ENCODE data around the gene TAX1BP1. TPM values are rescaled to one million over a fixed set of nuclear protein-coding genes. Genes with fewer than 3 reads are reported as not detected.

TAX1BP1 gene
- total RNA-seq, 6 donors from 2014 or later: 66.8 to 175 (median 100) TPM

GRCh38 chr7:27723085-27723484 is 16.9 kb upstream of the TAX1BP1 start:
- no peak for DNase-seq
- no peaks in the 10 kb centered on the region for H3K27me3 ChIP-seq
- WGBS, 2 donors: 70 to 73% methylated on average over 1 of the region's 1 CpG
- ATAC-seq (ENCODE audit: low FRiP score in 2 of 2): peak in 1 of 2 donors; percentile 44
- H3K4me1 ChIP-seq: no peaks in the 10 kb centered on the region
- no peak overlapping the region for H3K4me3 ChIP-seq
- no peaks in the 10 kb centered on the region for H3K9me3 ChIP-seq
- TF ChIP-seq CTCF (IDR thresholded peaks at IDR 0.05) (no peak), EP300 (IDR thresholded peaks at IDR 0.05) (no peak), POLR2A (IDR thresholded peaks at IDR 0.05) (no peak), POLR2AphosphoS5 (IDR thresholded peaks at IDR 0.05) (no peak)
- no peak overlapping the region for H3K27ac ChIP-seq
- H3K36me3 ChIP-seq: no peaks in the 10 kb centered on the region

GRCh38 chr7:27727058-27727457 is 12.9 kb upstream of the TAX1BP1 start:
- 83 to 88% methylated on average over 6 of the region's 6 CpGs for WGBS, 2 donors
- TF ChIP-seq CTCF (IDR thresholded peaks at IDR 0.05) (no peak), POLR2AphosphoS5 (IDR thresholded peaks at IDR 0.05) (no peak)
- ATAC-seq (ENCODE audit: low FRiP score in 2 of 2): no peak
- Histone ChIP-seq H3K27me3 (no peaks in the 10 kb centered on the region), H3K9me3 (no peaks in the 10 kb centered on the region), H3K4me1 (no peaks in the 10 kb centered on the region), H3K36me3 (no peaks in the 10 kb centered on the region), H3K4me3 (no peak overlapping the region), H3K27ac (no peak overlapping the region)
- DNase-seq: no peak

- WGBS, 2 donors: 54 to 66% methylated on average over 6 of the region's 6 CpGs
- Histone ChIP-seq H3K4me3 (no peak overlapping the region), H3K4me1 (peaks cover 0 to 9% (median 4%) of the 10 kb centered on the region in 4 donors), H3K27me3 (no peaks in the 10 kb centered on the region), H3K9me3 (no peaks in the 10 kb centered on the region), H3K27ac (no peak overlapping the region), H3K36me3 (no peaks in the 10 kb centered on the region)
- DNase-seq: peak in 1 of 2 donors; percentile 36
- TF ChIP-seq POLR2AphosphoS5 (IDR thresholded peaks at IDR 0.05) (no peak), EP300 (IDR thresholded peaks at IDR 0.05) (peak in 1 of 4 donors; percentile 4), CTCF (IDR thresholded peaks at IDR 0.05) (no peak)
- ATAC-seq (ENCODE audit: low FRiP score in 2 of 2): no peak
Measured at GRCh38 chr7:27730112-27730511, 9.8 kb upstream of the TAX1BP1 start.

- TF ChIP-seq POLR2A (IDR thresholded peaks at IDR 0.05) (no peak), EP300 (IDR thresholded peaks at IDR 0.05) (no peak), POLR2AphosphoS5 (IDR thresholded peaks at IDR 0.05) (no peak), CTCF (IDR thresholded peaks at IDR 0.05) (no peak)
- 76 to 80% methylated on average over 2 of the region's 2 CpGs for WGBS, 2 donors
- ATAC-seq (ENCODE audit: low FRiP score in 2 of 2) (no peak), DNase-seq (no peak)
- H3K27ac ChIP-seq: peak overlapping the region in 2 of 4 donors; percentile 62 to 72
- H3K36me3 ChIP-seq: no peaks in the 10 kb centered on the region
- no peak overlapping the region for H3K4me3 ChIP-seq
- no peaks in the 10 kb centered on the region for H3K27me3 ChIP-seq
- no peaks in the 10 kb centered on the region for H3K9me3 ChIP-seq
- peaks cover 13 to 28% (median 15%) of the 10 kb centered on the region in 4 donors for H3K4me1 ChIP-seq
Measured at GRCh38 chr7:27734583-27734982, 5.4 kb upstream of the TAX1BP1 start.

DNA sequence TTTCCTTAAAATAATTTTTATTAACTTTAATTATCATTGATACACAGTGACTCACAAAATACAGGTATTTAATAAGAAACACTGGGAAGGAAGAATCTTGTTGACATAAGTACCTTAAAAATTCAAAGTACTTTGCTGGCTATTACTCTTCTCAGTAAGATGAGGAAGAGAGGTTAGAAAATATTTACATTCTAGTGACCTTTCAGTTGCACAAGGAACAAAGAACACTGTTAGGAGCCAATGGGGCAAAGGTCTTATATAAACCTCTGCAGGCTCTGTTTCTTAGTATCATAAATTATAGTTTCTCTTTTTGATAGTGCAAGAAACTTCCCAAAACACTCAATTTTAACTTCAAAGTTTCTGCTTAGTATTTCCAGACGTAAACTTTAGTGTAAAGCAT is 4.8 kb upstream of the TAX1BP1 start:
- TF ChIP-seq CTCF (IDR thresholded peaks at IDR 0.05) (no peak), EP300 (IDR thresholded peaks at IDR 0.05) (no peak), POLR2AphosphoS5 (IDR thresholded peaks at IDR 0.05) (no peak), POLR2A (IDR thresholded peaks at IDR 0.05) (no peak)
- ATAC-seq (ENCODE audit: low FRiP score in 2 of 2): no peak

More for the DNA sequence above, 4.8 kb upstream of the TAX1BP1 start:
- H3K9me3 ChIP-seq: no peaks in the 10 kb centered on the region
- no peak overlapping the region for H3K4me3 ChIP-seq
- no peaks in the 10 kb centered on the region for H3K27me3 ChIP-seq
- no peaks in the 10 kb centered on the region for H3K36me3 ChIP-seq
- H3K4me1 ChIP-seq: peaks cover 13 to 28% (median 15%) of the 10 kb centered on the region in 4 donors
- WGBS, 2 donors: 40 to 52% methylated on average over 1 of the region's 1 CpG
- DNase-seq: no peak
- peak overlapping the region in 2 of 4 donors; percentile 62 to 72 for H3K27ac ChIP-seq
